ENCODE data around the gene RANBP3.

The RANBP3 gene

GRCh38 chr19:5974721-5975387 is 3.1 kb downstream of the RANBP3 start:
- H3K4me3 ChIP-seq (ENCODE audit: low read length): no peak overlapping the region

GRCh38 chr19:5973867-5974635 is 3.9 kb downstream of the RANBP3 start:
- H3K36me3 ChIP-seq (ENCODE audit: insufficient read depth, low read length): peaks cover 28% of the 10 kb centered on the region
- H3K4me3 ChIP-seq (ENCODE audit: low read length): no peak overlapping the region
- H2AFZ ChIP-seq (ENCODE audit: low read depth, low read length): no peak overlapping the region
- peaks cover 32% of the 10 kb centered on the region for H3K4me1 ChIP-seq (ENCODE audit: insufficient read depth, low read length)
- no peaks in the 10 kb centered on the region for H3K27me3 ChIP-seq (ENCODE audit: insufficient read depth, low read length)
- no peaks in the 10 kb centered on the region for H3K9me3 ChIP-seq (ENCODE audit: low read length)

More at GRCh38 chr19:5974721-5975387, 3.1 kb downstream of the RANBP3 start:
- Histone ChIP-seq H3K9me3 (ENCODE audit: low read length) (no peaks in the 10 kb centered on the region), H3K27me3 (ENCODE audit: insufficient read depth, low read length) (no peaks in the 10 kb centered on the region), H2AFZ (ENCODE audit: low read depth, low read length) (no peak overlapping the region), H3K4me1 (ENCODE audit: insufficient read depth, low read length) (peaks cover 29% of the 10 kb centered on the region), H3K36me3 (ENCODE audit: insufficient read depth, low read length) (peaks cover 28% of the 10 kb centered on the region)

GRCh38 chr19:5973376-5973775 is 4.6 kb downstream of the RANBP3 start:
- H3K36me3 ChIP-seq (ENCODE audit: insufficient read depth, low read length): peaks cover 28% of the 10 kb centered on the region
- H3K4me3 ChIP-seq (ENCODE audit: low read length): no peak overlapping the region
- no peaks in the 10 kb centered on the region for H3K9me3 ChIP-seq (ENCODE audit: low read length)
- H3K4me1 ChIP-seq (ENCODE audit: insufficient read depth, low read length): peaks cover 28% of the 10 kb centered on the region
- H3K27me3 ChIP-seq (ENCODE audit: insufficient read depth, low read length): no peaks in the 10 kb centered on the region
- H2AFZ ChIP-seq (ENCODE audit: low read depth, low read length): no peak overlapping the region

GRCh38 chr19:5972355-5972731 is 5.6 kb downstream of the RANBP3 start:
- no peaks in the 10 kb centered on the region for H3K27me3 ChIP-seq (ENCODE audit: insufficient read depth, low read length)
- H3K9me3 ChIP-seq (ENCODE audit: low read length): no peaks in the 10 kb centered on the region
- H3K36me3 ChIP-seq (ENCODE audit: insufficient read depth, low read length): peaks cover 28% of the 10 kb centered on the region
- peaks cover 36% of the 10 kb centered on the region for H3K4me1 ChIP-seq (ENCODE audit: insufficient read depth, low read length)
- H2AFZ ChIP-seq (ENCODE audit: low read depth, low read length): no peak overlapping the region
- no peak overlapping the region for H3K4me3 ChIP-seq (ENCODE audit: low read length)

GRCh38 chr19:5971714-5972354 is 6.1 kb downstream of the RANBP3 start:
- no peak overlapping the region for H2AFZ ChIP-seq (ENCODE audit: low read depth, low read length)
- H3K36me3 ChIP-seq (ENCODE audit: insufficient read depth, low read length): peaks cover 28% of the 10 kb centered on the region
- H3K27me3 ChIP-seq (ENCODE audit: insufficient read depth, low read length): no peaks in the 10 kb centered on the region
- H3K9me3 ChIP-seq (ENCODE audit: low read length): no peaks in the 10 kb centered on the region
- peaks cover 32% of the 10 kb centered on the region for H3K4me1 ChIP-seq (ENCODE audit: insufficient read depth, low read length)
- H3K4me3 ChIP-seq (ENCODE audit: low read length): no peak overlapping the region

- Histone ChIP-seq H3K27me3 (ENCODE audit: insufficient read depth, low read length) (no peaks in the 10 kb centered on the region), H3K4me1 (ENCODE audit: insufficient read depth, low read length) (peaks cover 18% of the 10 kb centered on the region), H3K36me3 (ENCODE audit: insufficient read depth, low read length) (peaks cover 18% of the 10 kb centered on the region), H3K4me3 (ENCODE audit: low read length) (no peak overlapping the region), H3K9me3 (ENCODE audit: low read length) (no peaks in the 10 kb centered on the region), H2AFZ (ENCODE audit: low read depth, low read length) (no peak overlapping the region)
Observed at GRCh38 chr19:5969476-5969875, 8.5 kb downstream of the RANBP3 start.

- Histone ChIP-seq H3K36me3 (ENCODE audit: insufficient read depth, low read length) (peaks cover 10% of the 10 kb centered on the region), H3K4me3 (ENCODE audit: low read length) (no peak overlapping the region), H3K4me1 (ENCODE audit: insufficient read depth, low read length) (peaks cover 11% of the 10 kb centered on the region), H3K9me3 (ENCODE audit: low read length) (no peaks in the 10 kb centered on the region), H2AFZ (ENCODE audit: low read depth, low read length) (no peak overlapping the region), H3K27me3 (ENCODE audit: insufficient read depth, low read length) (no peaks in the 10 kb centered on the region)
Observed at GRCh38 chr19:5968431-5969373, 9.2 kb downstream of the RANBP3 start.

- Histone ChIP-seq H3K4me3 (ENCODE audit: low read length) (no peak overlapping the region), H3K4me1 (ENCODE audit: insufficient read depth, low read length) (peaks cover 11% of the 10 kb centered on the region), H3K27me3 (ENCODE audit: insufficient read depth, low read length) (no peaks in the 10 kb centered on the region), H3K36me3 (ENCODE audit: insufficient read depth, low read length) (peaks cover 10% of the 10 kb centered on the region), H3K9me3 (ENCODE audit: low read length) (no peaks in the 10 kb centered on the region), H2AFZ (ENCODE audit: low read depth, low read length) (no peak overlapping the region)
Observed at GRCh38 chr19:5967994-5968430, 9.9 kb downstream of the RANBP3 start.

- Histone ChIP-seq H3K9me3 (ENCODE audit: low read length) (no peaks in the 10 kb centered on the region), H3K4me1 (ENCODE audit: insufficient read depth, low read length) (peaks cover 14% of the 10 kb centered on the region), H3K4me3 (ENCODE audit: low read length) (no peak overlapping the region), H3K27me3 (ENCODE audit: insufficient read depth, low read length) (no peaks in the 10 kb centered on the region), H2AFZ (ENCODE audit: low read depth, low read length) (no peak overlapping the region), H3K36me3 (ENCODE audit: insufficient read depth, low read length) (peaks cover 10% of the 10 kb centered on the region)
Observed at GRCh38 chr19:5967571-5967970, 10.4 kb downstream of the RANBP3 start.

- H3K36me3 ChIP-seq (ENCODE audit: insufficient read depth, low read length): peaks cover 10% of the 10 kb centered on the region
- H3K4me1 ChIP-seq (ENCODE audit: insufficient read depth, low read length): peaks cover 14% of the 10 kb centered on the region
- no peaks in the 10 kb centered on the region for H3K27me3 ChIP-seq (ENCODE audit: insufficient read depth, low read length)
- H3K9me3 ChIP-seq (ENCODE audit: low read length): no peaks in the 10 kb centered on the region
- H2AFZ ChIP-seq (ENCODE audit: low read depth, low read length): no peak overlapping the region
- H3K4me3 ChIP-seq (ENCODE audit: low read length): no peak overlapping the region
Observed at GRCh38 chr19:5966941-5967340, 11.0 kb downstream of the RANBP3 start.

GRCh38 chr19:5966215-5966614 is 11.7 kb downstream of the RANBP3 start:
- Histone ChIP-seq H3K36me3 (ENCODE audit: insufficient read depth, low read length) (peaks cover 10% of the 10 kb centered on the region), H3K9me3 (ENCODE audit: low read length) (no peaks in the 10 kb centered on the region), H3K4me3 (ENCODE audit: low read length) (no peak overlapping the region), H3K27me3 (ENCODE audit: insufficient read depth, low read length) (no peaks in the 10 kb centered on the region), H2AFZ (ENCODE audit: low read depth, low read length) (no peak overlapping the region), H3K4me1 (ENCODE audit: insufficient read depth, low read length) (peaks cover 14% of the 10 kb centered on the region)

GRCh38 chr19:5964816-5965565 is 12.9 kb downstream of the RANBP3 start:
- H3K36me3 ChIP-seq (ENCODE audit: insufficient read depth, low read length): peaks cover 8% of the 10 kb centered on the region
- H3K27me3 ChIP-seq (ENCODE audit: insufficient read depth, low read length): no peaks in the 10 kb centered on the region
- no peak overlapping the region for H2AFZ ChIP-seq (ENCODE audit: low read depth, low read length)
- H3K4me1 ChIP-seq (ENCODE audit: insufficient read depth, low read length): peaks cover 23% of the 10 kb centered on the region
- no peaks in the 10 kb centered on the region for H3K9me3 ChIP-seq (ENCODE audit: low read length)
- no peak overlapping the region for H3K4me3 ChIP-seq (ENCODE audit: low read length)

Measured in neuron (in vitro differentiated cells).